ENCODE measurements around the gene BABAM1. TPM values are rescaled to one million over a fixed set of nuclear protein-coding genes. Genes with fewer than 3 reads are reported as not detected.

The BABAM1 gene
- total RNA-seq, 1 experiment from 2014 or later = 93.3 TPM

- H3K4me2 ChIP-seq (ENCODE audit: low read length) = peak overlapping the region; percentile 99; the same call in 1 of the 2 replicates
- CTCF ChIA-PET = no interaction called here
- POLR2A ChIA-PET = no interaction called here
- no peaks in the 10 kb centered on the region for H3K9me2 ChIP-seq (ENCODE audit: insufficient read depth)
- intact Hi-C loops (cut with micrococcal nuclease) = no loop called here
- TF ChIP-seq CTCF (IDR thresholded peaks at IDR 0.05 in 2 of 3, conservative IDR thresholded peaks at IDR 0.05 in 1 of 3; ENCODE audit: borderline replicate concordance in 1 of 3, insufficient read depth in 1 of 3, low read depth in 2 of 3, low read length in 2 of 3) (no peak), REST (IDR thresholded peaks at IDR 0.05; ENCODE audit: low read depth) (no peak), MAX (IDR thresholded peaks at IDR 0.05) (no peak), SIN3A (IDR thresholded peaks at IDR 0.05; ENCODE audit: low read depth) (no peak), FOSL1 (IDR thresholded peaks at IDR 0.05; ENCODE audit: low read depth) (no peak), EZH2phosphoT487 (IDR thresholded peaks at IDR 0.05; ENCODE audit: borderline replicate concordance) (no peak), RAD21 (IDR thresholded peaks at IDR 0.05; ENCODE audit: low read depth) (no peak), ATF3 (IDR thresholded peaks at IDR 0.05) (no peak), ZNF274 (IDR thresholded peaks at IDR 0.05; ENCODE audit: low read depth, low read length) (no peak), YY1 (IDR thresholded peaks at IDR 0.05; ENCODE audit: extremely low read depth, insufficient replicate concordance, low read depth, low read length) (no peak), CBX3 (IDR thresholded peaks at IDR 0.05; ENCODE audit: low read depth) (no peak), TCF7L2 (IDR thresholded peaks at IDR 0.05; ENCODE audit: borderline replicate concordance, extremely low read depth, insufficient read depth, insufficient read length) (no peak)
- H3K4me1 ChIP-seq (ENCODE audit: control insufficient read depth in 1 of 2, insufficient read depth in 2 of 2, low read length in 2 of 2) = peaks cover 29 to 49% of the 10 kb centered on the region in 2 experiments
- H2AFZ ChIP-seq (ENCODE audit: low read depth, low read length, poor library complexity, severe bottlenecking) = no peak overlapping the region
- H3K27ac ChIP-seq (ENCODE audit: low read depth, low read length) = peak overlapping the region; percentile 12; the same call in 1 of the 2 replicates
- peaks cover 0 to 4% of the 10 kb centered on the region in 2 experiments; a peak in 1 of 4 replicates for H3K36me3 ChIP-seq (ENCODE audit: control insufficient read depth in 1 of 2, insufficient read depth in 2 of 2, low read length in 2 of 2)
- DNase-seq (ENCODE audit: low read depth, low spot score) = no peak
- no peak overlapping the region for H3K9ac ChIP-seq (ENCODE audit: low read length)
- H3K4me3 ChIP-seq (replicated peaks in 1 of 2; ENCODE audit: low read depth in 1 of 2, low read length in 2 of 2) = no peak overlapping the region
- no peaks in the 10 kb centered on the region for H3K9me3 ChIP-seq (ENCODE audit: control insufficient read depth in 1 of 2, insufficient read depth in 1 of 2, low read depth in 1 of 2, low read length in 2 of 2)
- RAD21 ChIA-PET (ENCODE audit: low non-redundant PET in 1 of 2, low total read pairs in 2 of 2, uncharacterized antibody in 2 of 2, unreplicated experiment in 2 of 2) = no interaction called here
- H4K20me1 ChIP-seq (ENCODE audit: insufficient read depth) = no peaks in the 10 kb centered on the region
- BruUV-seq (replicated peaks) = no TSS peak
- no peak for ATAC-seq
- H3K79me2 ChIP-seq (ENCODE audit: insufficient read depth, low read length) = peaks cover 47% of the 10 kb centered on the region
- H3K27me3 ChIP-seq (ENCODE audit: insufficient read depth, low read length) = no peaks in the 10 kb centered on the region
Measured at GRCh38 chr19:17242431-17243208, 24.6 kb upstream of the BABAM1 start.
